Cardiac septum (tissue), 1 donor: ENCODE results near the gene CD151. TPM values are rescaled to one million over a fixed set of nuclear protein-coding genes. Genes with fewer than 3 reads are reported as not detected.
A peak's percentile ranks its signal among the peaks of the same experiment; 100 is the strongest.

Source experiments
- DNase-seq: peaks from one replicate; pipeline ENCODE4 v3.0.0-alpha.2; 2020; ENCODE audit warnings: low spot score
- intact Hi-C: fragments of 100-400 bp; cut with DNase I; formaldehyde crosslinking; loops from one replicate; pipeline ENCODE4 v1.14.0; 2022
- total RNA-seq: library from RNA; stranded (reverse); fragmentation: NEBNext Ultra II Directional; extraction: Animal tissue kit (Norgen Biotek cat#: 25700); gene quantifications from one replicate; pipeline ENCODE4 v1.2.1, GENCODE V29; 2021
- donor health status: DM: no; HTN: no; CAD: no.

Gene CD151
- total RNA-seq, 1 donor from 2014 or later: 625 TPM

GRCh38 chr11:863023-863909 lies 30.5 kb downstream of the CD151 start:
- intact Hi-C loops: no loop called here
- no peak for DNase-seq

DNA sequence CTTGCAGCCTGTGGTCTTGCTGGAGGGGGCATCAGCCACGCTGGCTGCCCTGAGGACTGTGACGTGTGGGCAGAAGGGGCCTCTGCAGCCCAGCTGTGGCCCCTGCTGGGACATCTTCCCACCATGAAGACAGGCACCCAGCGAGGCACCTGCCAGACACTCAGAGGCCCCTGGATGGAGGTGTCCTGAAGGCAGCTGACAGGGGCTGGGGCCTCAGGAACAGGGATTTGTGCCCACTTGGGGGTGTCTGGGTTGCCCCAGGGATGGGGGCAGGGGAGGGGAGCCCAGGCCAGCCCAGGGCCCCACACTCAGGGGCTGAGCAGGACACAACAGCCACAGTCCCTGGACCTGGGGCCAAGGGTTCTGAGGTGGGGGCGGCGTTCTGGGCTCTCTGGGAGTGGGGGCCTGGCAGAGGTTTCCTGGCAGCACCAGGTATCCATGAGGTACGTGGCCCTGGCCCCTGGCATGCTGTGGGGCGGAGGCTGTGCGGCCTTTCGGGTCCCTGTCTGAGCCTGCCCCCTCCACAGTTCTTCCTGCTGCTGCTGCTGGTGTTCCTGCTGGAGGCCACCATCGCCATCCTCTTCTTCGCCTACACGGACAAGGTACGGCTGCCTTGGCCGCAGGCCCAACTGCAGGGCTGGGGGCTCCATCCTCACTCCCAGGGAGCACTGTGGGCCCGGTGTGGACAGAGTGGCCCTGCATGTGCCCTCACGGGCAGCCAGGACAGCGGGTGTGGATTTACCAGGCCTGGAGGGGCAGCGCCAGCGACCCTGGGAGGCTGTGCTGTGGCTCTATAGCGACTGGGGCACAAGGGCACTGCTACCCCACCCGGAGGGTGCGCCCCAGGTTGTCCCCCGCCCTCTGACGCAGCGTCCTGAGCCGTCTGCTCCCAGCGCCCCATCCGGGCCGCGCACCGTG lies 31.4 kb downstream of the CD151 start:
- intact Hi-C loops: no loop called here
- DNase-seq: no peak

DNA sequence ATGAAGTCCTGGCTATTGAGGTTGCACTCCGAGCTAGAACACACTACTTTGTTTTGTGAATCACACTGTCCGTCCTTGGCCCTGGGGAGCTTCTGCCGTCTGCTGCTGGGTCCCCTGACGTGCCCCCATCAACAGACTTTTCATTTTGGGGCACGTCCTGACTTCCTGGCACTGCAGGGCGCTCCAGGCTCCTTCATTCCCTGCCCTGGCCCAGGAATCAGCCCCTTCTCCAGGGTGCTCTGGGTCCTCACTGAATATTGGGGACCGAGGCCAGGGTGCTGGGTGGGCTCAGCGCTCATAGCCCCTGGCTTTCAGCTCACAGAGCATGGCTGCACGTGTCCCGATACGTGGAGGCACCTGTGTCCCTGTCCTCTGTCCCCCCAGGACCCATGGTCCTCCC lies 32.1 kb downstream of the CD151 start:
- intact Hi-C loops: no loop called here
- no peak for DNase-seq

DNA sequence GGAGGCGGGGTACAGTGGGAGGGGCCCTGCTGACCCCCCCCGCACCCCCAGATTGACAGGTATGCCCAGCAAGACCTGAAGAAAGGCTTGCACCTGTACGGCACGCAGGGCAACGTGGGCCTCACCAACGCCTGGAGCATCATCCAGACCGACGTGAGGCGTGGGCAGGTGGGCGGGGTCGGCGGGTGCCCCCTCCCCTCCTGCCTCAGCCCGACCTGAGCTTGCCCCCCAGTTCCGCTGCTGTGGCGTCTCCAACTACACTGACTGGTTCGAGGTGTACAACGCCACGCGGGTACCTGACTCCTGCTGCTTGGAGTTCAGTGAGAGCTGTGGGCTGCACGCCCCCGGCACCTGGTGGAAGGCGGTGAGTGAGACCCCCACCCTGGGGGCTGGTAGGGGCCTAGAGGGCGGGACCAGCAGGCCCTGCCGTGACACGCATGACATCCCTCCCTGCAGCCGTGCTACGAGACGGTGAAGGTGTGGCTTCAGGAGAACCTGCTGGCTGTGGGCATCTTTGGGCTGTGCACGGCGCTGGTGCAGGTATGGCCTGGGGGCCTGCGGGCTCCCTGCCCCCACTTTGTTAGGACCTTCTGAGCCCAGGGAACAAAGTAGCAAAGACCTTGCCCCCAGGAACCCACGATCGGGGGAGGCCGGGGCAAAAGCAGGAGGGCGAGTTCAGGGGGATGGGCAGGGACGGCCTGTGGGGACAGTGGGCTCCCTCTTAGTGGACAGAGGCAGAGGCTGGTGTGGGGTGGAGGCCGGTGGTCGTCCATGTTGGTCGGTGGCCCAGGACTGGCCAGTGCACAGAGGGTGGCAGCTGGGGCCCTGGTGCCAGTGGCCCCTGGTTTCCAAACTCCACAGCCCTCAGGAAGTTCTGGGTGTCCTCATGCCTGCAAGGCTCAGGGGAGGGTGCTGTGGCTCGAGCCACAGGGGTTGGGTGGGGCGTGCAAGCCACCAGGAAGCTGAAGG lies 33.0 kb downstream of the CD151 start:
- intact Hi-C loops: no loop called here
- no peak for DNase-seq

DNA sequence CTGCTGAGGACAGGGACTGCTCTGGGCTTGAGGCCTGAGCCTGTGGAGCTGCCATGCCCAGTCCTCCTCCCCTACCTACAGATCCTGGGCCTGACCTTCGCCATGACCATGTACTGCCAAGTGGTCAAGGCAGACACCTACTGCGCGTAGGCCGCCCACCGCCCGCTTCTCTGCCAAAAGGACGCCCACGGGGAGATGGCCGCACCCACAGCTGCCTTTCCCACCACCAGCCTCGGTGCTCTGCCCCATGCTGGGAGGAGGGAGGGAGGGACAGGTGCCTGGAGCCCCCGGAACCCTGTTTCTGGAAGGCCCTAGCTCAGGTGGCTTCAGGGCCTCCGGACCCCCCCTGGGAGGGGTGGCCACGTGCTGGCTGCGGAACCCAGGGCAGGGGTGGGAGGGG lies 33.7 kb downstream of the CD151 start:
- DNase-seq: no peak
- intact Hi-C loops: no loop called here

- intact Hi-C loops: no loop called here
- DNase-seq: no peak
These were observed 35.2 kb downstream of the CD151 start for GRCh38 chr11:867856-868358.

DNA sequence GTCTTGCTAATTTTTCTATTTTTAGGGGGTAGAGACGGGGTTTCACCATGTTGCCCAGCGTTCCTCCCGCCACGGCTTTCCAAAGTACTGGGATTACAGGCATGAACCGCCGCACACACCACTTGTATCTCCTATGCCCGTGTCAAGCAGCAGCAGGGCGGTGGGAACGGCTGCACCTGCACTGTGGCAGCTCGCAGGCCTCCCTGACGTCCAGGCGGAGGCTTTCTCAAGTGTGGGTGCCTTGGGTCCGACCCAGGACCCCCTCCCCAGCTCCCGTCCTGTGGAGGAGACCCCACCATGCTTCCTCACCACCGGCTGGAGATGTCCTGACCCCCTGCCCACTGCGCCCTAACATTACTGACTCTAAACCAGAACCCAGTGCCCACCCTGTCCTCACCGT lies 35.6 kb downstream of the CD151 start:
- no peak for DNase-seq
- intact Hi-C loops: no loop called here

GRCh38 chr11:868802-869201 lies 36.0 kb downstream of the CD151 start:
- DNase-seq: no peak
- intact Hi-C loops: no loop called here

DNA sequence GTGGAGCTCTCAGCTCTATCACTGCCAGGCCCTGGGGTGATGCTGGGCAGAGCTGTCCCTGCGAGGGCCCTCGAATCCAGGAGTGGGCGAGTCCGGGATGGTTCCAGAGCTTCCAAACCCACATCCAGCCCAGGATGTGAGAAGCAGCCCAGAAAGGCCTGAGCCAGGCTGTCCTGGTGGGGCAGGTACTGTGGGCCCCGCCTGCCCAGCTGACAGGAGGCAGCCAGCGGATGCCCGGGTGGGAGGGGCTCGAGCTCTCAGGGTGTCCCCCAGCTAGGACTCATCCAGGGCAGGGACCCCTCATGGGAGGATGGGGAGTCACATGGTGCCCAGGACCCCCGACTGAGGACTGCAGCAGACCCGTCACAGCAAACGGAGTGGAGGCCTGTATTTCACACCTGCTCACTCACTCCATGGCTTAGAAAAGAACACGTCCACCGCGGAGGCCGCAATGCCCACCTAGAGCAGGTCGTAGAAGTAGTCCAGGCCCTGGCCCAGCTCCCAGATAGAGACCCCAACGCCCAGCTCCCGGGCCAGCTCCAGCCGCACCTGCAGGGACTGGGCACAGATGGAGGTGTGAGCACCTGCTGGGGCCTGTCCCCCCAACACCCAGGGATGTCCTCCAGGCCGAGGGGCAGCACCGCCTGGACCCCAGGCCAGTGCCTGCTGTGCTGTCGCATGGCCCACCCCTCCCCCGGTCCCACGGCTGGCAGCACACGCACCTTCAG lies 36.8 kb downstream of the CD151 start:
- no peak for DNase-seq
- intact Hi-C loops: no loop called here

DNA sequence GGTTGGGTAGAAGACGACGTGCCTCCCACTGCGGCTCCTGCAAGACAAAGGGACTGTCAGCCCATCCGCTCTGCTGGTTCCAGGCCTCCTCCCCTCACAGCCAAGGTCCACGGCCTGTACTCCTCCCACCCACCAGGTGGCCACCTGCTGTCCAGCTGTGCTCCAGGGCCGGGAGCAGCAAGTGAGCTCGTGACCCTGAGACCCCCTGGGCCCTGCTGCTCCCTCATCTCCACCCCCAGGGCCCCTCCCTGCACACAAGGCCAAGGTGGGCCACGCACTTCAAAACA lies 37.3 kb downstream of the CD151 start:
- DNase-seq: no peak
- intact Hi-C loops: no loop called here

DNA sequence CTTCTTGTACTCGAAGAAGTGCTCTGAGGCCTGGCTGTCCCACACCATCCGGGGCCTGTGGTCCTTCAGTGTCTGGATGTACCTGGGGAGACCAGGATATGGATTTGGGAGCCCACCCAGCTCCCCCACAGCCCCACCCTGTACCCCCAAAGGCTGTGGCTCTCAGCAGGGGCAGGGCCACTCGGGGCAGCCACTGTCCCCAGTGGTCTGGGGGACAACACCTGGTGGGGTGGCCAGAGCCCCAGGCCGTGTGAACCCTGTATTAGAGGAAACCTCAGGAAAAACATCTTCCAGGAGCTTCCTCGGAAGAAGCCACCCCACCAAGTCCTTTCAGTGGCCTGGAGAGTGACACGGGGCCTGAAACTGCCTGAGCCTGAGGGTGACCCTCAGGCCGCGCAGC lies 37.7 kb downstream of the CD151 start:
- DNase-seq: no peak
- intact Hi-C loops: no loop called here

GRCh38 chr11:871472-871871 lies 38.7 kb downstream of the CD151 start:
- intact Hi-C loops: no loop called here
- DNase-seq: no peak

- intact Hi-C loops: no loop called here
- DNase-seq: no peak
These were observed 40.0 kb downstream of the CD151 start for GRCh38 chr11:872799-873198.

DNA sequence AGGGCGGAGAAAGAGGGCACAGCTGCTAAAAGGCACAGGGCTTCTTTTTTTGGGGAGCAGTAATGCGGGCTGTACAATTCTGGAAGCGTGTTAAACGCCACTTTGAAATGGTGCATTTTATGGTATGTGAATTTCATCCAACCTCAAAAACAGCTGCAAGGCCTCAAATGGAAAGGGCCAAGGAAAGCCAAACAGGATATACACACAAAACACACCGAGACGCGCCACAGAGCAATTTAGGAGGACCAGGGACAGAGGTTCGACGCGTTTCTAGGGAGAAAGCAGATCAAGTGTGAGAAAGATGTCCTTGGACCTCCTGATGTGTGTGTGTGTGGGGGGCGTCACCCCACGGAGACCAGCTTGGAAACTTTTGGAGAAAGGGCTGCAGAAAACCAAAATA lies 41.0 kb downstream of the CD151 start:
- no peak for DNase-seq
- intact Hi-C loops: no loop called here

DNA sequence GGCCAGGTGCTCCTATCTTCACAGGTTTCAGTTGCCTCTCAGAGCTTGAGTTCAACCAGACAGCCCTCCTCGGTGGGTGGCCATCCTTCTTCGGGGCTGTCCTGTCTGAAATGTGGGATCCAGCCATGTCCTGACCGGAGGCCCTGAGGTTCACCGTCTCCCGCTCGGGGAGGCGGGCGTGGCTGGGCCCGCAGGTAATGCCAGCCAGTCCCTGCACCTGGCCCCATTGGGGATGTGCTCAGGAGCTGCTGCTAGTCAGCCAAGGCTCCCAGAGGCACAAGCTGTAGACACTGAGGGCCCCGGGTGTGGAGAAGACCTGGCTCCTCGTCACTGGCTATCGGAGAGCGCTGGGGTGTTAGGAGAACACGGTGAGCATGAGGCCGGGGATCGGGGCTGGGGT lies 42.5 kb downstream of the CD151 start:
- no peak for DNase-seq
- intact Hi-C loops: no loop called here

DNA sequence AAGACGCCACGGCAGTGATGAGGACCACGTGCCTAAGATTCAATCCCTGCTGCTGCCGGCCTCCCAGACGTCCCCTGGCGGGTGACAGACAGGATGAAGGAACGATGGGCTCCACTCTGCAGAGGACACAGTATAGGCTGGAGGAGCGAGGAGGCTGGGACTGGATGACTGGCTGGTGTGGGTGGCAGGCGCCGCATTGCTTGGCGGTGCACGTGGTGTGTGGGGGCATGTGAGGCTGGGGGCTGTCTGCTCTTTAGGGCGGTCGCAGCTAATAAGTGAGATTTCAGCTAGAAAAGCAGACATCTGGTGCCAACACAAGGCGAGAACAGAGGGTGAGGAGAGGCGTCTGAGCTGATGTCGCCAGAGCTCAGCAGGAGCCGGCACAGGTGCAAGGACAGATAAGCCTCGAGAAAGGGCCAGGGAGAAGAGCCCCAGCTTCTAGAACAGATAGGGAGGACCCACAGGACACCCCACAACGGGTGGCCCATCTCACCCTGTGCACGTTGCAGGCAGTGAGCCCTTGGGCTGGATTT lies 43.1 kb downstream of the CD151 start:
- DNase-seq: no peak
- intact Hi-C loops: no loop called here

- DNase-seq: peak; percentile 83
- intact Hi-C loops: no loop called here
These were observed 43.8 kb downstream of the CD151 start for GRCh38 chr11:876545-876944.

DNA sequence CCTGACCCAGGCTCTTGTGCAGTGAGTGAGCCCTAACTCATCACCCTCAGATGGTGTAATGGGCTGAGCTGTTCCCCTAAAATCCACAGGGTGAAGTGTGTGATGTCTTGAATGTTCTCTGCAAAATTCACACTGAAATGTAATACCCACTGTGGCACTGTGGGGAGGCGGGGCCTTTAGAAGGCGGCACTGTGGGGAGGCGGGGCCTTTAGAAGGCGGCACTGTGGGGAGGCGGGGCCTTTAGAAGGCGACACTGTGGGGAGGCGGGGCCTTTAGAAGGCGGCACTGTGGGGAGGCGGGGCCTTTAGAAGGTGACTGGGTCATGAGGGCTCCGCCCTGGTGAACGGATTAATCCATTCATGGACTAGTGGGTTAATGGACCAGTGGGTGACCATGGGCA lies 44.8 kb downstream of the CD151 start:
- intact Hi-C loops: no loop called here
- DNase-seq: no peak

DNA sequence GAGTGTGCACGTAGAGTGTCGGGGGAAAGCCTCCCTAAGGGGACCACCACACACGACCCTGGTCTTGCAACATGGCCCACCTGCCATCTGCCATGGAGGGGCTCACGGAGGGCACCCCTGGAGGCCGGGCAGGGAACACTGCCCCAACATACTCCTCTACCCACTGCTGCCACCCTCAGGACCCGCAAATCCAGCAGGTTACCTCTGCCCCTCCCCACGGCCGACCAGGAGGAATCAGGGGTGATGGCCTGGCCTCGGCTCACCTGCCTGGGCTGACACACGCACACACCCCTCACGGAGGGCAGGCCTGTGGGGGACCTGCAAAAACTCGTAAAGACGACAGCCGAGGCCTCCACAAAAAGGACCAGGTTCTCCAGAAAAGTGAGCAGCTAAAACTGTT lies 47.7 kb downstream of the CD151 start:
- intact Hi-C loops: no loop called here
- no peak for DNase-seq
